Osteoblast (primary cell): ENCODE measurements around the gene CAPZB. TPM values are rescaled to one million over a fixed set of nuclear protein-coding genes. Genes with fewer than 3 reads are reported as not detected.

Experiments
- DNase-seq: peaks from one replicate; pipeline ENCODE4 v3.0.0; 2011; ENCODE audit warnings: low spot score, mixed read lengths; ENCODE audit not compliant: insufficient read length; ENCODE audit errors: missing footprints
- H2AFZ ChIP-seq: 2 replicates; pipeline ENCODE4 v1.6.0; 2011; ENCODE audit warnings: mild to moderate bottlenecking, low read length
- H3K27ac ChIP-seq: 2 replicates; pipeline ENCODE4 v1.5.1; 2011; ENCODE audit warnings: mild to moderate bottlenecking, low read depth, low read length, moderate library complexity
- H3K27me3 ChIP-seq: 2 replicates; pipeline ENCODE4 v1.6.0; 2012; ENCODE audit warnings: mild to moderate bottlenecking, control low read depth, inconsistent platforms, low read length, moderate library complexity; ENCODE audit not compliant: insufficient read depth
- H3K36me3 ChIP-seq: 2 replicates; pipeline ENCODE4 v1.5.1; 2011; ENCODE audit warnings: mild to moderate bottlenecking, low read length, control low read depth, moderate library complexity; ENCODE audit not compliant: insufficient read depth
- H3K4me1 ChIP-seq: 2 replicates; pipeline ENCODE4 v1.5.1; 2011; ENCODE audit warnings: mild to moderate bottlenecking, low read length, control low read depth, moderate library complexity; ENCODE audit not compliant: insufficient read depth
- H3K4me2 ChIP-seq: 2 replicates; pipeline ENCODE4 v1.6.0; 2011; ENCODE audit warnings: mild to moderate bottlenecking, low read length; ENCODE audit not compliant: insufficient read depth
- H3K4me3 ChIP-seq: fragments of 200-600 bp; sonication (generic); 3 replicates; pipeline ENCODE4 v1.5.1; 2012; ENCODE audit warnings: mild to moderate bottlenecking, low read length, inconsistent platforms; ENCODE audit not compliant: insufficient read depth
- H3K79me2 ChIP-seq: 2 replicates; pipeline ENCODE4 v1.6.0; 2012; ENCODE audit warnings: mild to moderate bottlenecking, low read length, control low read depth, inconsistent platforms; ENCODE audit not compliant: insufficient read depth
- H3K9me3 ChIP-seq: 2 replicates; pipeline ENCODE4 v1.5.1; 2011; ENCODE audit warnings: low read depth, low read length, control low read depth
- H4K20me1 ChIP-seq: 2 replicates; pipeline ENCODE4 v1.6.0; 2012; ENCODE audit warnings: mild to moderate bottlenecking, low read length, control low read depth; ENCODE audit not compliant: insufficient read depth
- total RNA-seq: library from RNA; depleted of rRNA; stranded (reverse); fragments of >200 nt; gene quantifications from 2 replicates; pipeline ENCODE4 v1.2.3, GENCODE V29; 2012
- TF ChIP-seq, protein P1 (sequence below): IDR thresholded peaks from 2 replicates; pipeline ENCODE4 v1.5.1; 2011; ENCODE audit warnings: mild to moderate bottlenecking, low read depth, low read length, moderate library complexity; ENCODE audit errors: extremely low read depth

The CAPZB gene
- total RNA-seq, 1 donor: 217 TPM

DNA sequence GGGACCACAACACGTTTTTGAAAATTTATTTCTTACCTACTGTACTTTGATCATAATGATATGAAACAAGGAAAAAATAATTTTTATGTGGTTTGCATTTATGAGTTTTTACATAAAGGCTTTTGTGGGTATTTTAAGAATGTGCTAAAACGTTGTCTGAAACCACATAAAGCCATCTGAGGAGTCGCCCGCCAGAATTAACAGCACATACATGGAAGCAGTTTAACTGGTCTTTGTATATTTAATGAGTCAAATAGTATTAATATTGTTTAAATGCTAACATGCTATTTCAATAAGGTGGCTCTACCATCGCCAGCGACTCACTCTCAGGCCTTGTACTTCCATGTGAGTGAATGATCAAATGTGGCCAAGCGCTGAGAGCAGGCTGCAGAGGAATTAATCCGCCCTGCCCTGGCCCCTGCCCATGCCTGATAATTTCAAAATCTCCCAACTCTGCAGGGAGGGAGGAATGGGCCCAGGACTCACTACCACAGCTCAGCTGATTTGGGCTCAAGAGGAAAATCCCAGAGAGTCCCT lies 123.7 kb downstream of the CAPZB start:
- TF ChIP-seq, protein P1, sequence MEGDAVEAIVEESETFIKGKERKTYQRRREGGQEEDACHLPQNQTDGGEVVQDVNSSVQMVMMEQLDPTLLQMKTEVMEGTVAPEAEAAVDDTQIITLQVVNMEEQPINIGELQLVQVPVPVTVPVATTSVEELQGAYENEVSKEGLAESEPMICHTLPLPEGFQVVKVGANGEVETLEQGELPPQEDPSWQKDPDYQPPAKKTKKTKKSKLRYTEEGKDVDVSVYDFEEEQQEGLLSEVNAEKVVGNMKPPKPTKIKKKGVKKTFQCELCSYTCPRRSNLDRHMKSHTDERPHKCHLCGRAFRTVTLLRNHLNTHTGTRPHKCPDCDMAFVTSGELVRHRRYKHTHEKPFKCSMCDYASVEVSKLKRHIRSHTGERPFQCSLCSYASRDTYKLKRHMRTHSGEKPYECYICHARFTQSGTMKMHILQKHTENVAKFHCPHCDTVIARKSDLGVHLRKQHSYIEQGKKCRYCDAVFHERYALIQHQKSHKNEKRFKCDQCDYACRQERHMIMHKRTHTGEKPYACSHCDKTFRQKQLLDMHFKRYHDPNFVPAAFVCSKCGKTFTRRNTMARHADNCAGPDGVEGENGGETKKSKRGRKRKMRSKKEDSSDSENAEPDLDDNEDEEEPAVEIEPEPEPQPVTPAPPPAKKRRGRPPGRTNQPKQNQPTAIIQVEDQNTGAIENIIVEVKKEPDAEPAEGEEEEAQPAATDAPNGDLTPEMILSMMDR: no peak
- Histone ChIP-seq H3K27me3 (no peaks in the 10 kb centered on the region), H3K36me3 (peaks cover 25% of the 10 kb centered on the region), H2AFZ (no peak overlapping the region), H3K27ac (no peak overlapping the region), H3K4me1 (no peaks in the 10 kb centered on the region), H3K4me2 (no peak overlapping the region), H3K9me3 (no peaks in the 10 kb centered on the region), H3K79me2 (peaks cover 75% of the 10 kb centered on the region), H4K20me1 (peaks cover 71% of the 10 kb centered on the region), H3K4me3 (no peak overlapping the region)
- peak; percentile 71 for DNase-seq

DNA sequence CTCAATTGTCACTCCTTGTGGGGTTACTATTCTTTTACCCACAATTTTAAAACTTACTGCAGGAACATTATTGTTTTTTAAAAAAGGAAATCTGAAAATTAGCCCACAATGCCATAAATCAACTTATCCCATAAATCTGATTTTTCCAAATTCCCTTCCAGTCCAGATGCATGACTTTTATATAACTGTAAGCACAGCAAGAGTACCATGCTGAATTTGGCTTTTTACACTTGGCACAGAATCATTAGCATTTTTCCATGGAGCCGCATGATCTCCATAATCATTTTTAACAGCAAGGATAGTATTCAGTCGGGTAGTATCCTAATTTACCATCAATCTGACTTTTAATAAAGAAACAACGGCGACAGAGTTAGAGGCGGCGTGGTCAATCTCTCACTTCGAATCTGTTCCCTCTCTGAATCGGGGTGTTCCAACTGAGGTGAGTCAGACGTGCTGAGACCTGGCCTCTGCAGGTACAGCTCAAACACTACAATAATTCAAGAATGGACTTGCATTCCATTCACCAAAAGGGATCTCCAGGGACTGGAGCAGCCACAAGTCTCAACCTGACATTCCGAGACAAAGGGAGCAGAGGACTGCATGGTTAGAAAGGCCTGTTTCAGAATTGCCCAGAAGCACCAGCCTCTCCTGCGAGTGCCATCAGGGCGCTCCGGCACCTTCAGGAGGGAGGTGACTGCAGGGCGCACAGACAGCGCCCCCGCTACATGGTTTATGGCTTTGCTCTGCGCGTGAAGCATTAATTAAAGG lies 124.3 kb downstream of the CAPZB start:
- Histone ChIP-seq H3K4me2 (no peak overlapping the region), H3K27ac (no peak overlapping the region), H3K27me3 (no peaks in the 10 kb centered on the region), H4K20me1 (peaks cover 76% of the 10 kb centered on the region), H3K4me3 (no peak overlapping the region), H3K79me2 (peaks cover 78% of the 10 kb centered on the region), H3K9me3 (no peaks in the 10 kb centered on the region), H3K36me3 (peaks cover 31% of the 10 kb centered on the region), H2AFZ (no peak overlapping the region), H3K4me1 (no peaks in the 10 kb centered on the region)
- peak; percentile 50 for DNase-seq
- TF ChIP-seq, protein P1: no peak

DNA sequence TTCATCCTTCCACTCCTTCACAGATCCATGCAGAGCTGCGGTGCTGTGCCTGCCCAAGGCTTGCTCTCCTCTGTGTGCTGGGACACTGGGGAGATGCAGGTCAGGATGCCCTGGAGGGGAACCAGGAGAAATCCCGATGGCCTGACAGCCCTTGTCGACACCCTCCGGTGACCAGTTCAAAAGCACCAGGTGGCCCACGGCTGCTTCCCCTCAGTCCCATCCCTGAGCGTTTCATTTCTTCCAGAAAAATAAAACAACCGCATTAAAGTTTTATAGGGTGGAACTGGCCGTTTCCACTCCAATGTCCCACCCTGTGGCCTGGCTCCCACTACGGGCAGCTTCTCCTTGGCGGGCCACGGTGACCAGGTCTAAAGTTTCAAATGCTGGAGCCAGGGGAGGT lies 124.9 kb downstream of the CAPZB start:
- Histone ChIP-seq H3K4me3 (no peak overlapping the region), H4K20me1 (peaks cover 80% of the 10 kb centered on the region), H3K27ac (no peak overlapping the region), H3K79me2 (peaks cover 81% of the 10 kb centered on the region), H3K27me3 (no peaks in the 10 kb centered on the region), H3K9me3 (no peaks in the 10 kb centered on the region), H3K4me1 (no peaks in the 10 kb centered on the region), H3K4me2 (no peak overlapping the region), H2AFZ (no peak overlapping the region), H3K36me3 (peaks cover 37% of the 10 kb centered on the region)
- TF ChIP-seq, protein P1: no peak
- peak; percentile 49 for DNase-seq

DNA sequence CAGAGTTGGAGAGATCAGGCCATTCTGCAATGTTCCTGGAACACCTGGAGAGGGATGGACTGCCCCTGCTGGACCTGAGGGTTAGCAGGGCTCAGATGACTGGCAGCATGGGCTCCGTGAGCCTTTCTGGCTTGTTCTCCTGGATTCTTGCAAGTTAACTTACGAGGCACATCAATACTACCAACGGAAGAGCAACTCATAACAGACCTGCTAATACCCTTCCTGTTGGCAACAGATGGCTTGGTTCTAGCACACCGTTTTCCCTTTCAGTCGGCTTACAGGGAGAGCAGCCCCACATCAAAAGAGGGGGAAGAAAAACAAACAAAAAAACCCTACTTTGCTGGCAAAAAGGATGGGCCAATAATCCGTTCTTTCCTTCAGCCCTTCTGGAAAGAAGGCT lies 125.3 kb downstream of the CAPZB start:
- H3K79me2 ChIP-seq: peaks cover 77% of the 10 kb centered on the region

More for the DNA sequence above, 125.3 kb downstream of the CAPZB start:
- no peak overlapping the region for H3K27ac ChIP-seq
- H2AFZ ChIP-seq: no peak overlapping the region
- TF ChIP-seq, protein P1: no peak
- no peaks in the 10 kb centered on the region for H3K4me1 ChIP-seq
- no peak overlapping the region for H3K4me3 ChIP-seq
- H4K20me1 ChIP-seq: peaks cover 77% of the 10 kb centered on the region
- H3K9me3 ChIP-seq: no peaks in the 10 kb centered on the region
- no peaks in the 10 kb centered on the region for H3K27me3 ChIP-seq
- DNase-seq: peak; percentile 41
- peaks cover 35% of the 10 kb centered on the region for H3K36me3 ChIP-seq
- no peak overlapping the region for H3K4me2 ChIP-seq
